Stimulated activated CD4-positive, alpha-beta T cell treated with anti-CD3 and anti-CD28 coated beads, Interleukin-1b, Interleukin-23, amount 100 ng/mL, for 4 hours (primary cell): Measurements from ENCODE around the gene ZNRF3.
A peak's percentile ranks its signal among the peaks of the same experiment; 100 is the strongest.
"Not testable (repeated sequence)": the region's sequence is repeated elsewhere in the genome, so short reads cannot be mapped to it uniquely, and the experiment has no call there.

Experiments
- DNase-seq, 2 donors: peaks; one replicate each; pipeline ENCODE4 v3.0.0-alpha.2; 2020; ENCODE audit warnings: low read depth in 2 of 2

Gene ZNRF3

GRCh38 chr22:28984482-28985158, 101.2 kb downstream of the ZNRF3 start:
- no peak for DNase-seq

- no peak for DNase-seq
Measured at GRCh38 chr22:28985581-28986290, 102.4 kb downstream of the ZNRF3 start.

GRCh38 chr22:28986366-28986765, 103.0 kb downstream of the ZNRF3 start:
- no peak for DNase-seq

GRCh38 chr22:28988457-28988856, 105.1 kb downstream of the ZNRF3 start:
- DNase-seq, result no peak

GRCh38 chr22:28989035-28989464, 105.7 kb downstream of the ZNRF3 start:
- peak in 1 of 2 donors; percentile 6 for DNase-seq

GRCh38 chr22:28989484-28989883, 106.1 kb downstream of the ZNRF3 start:
- DNase-seq, result no peak

GRCh38 chr22:28989912-28990311, 106.5 kb downstream of the ZNRF3 start:
- no peak for DNase-seq

GRCh38 chr22:28992565-28993356, 109.4 kb downstream of the ZNRF3 start:
- DNase-seq, result no peak

GRCh38 chr22:28994522-28994921, 111.2 kb downstream of the ZNRF3 start:
- DNase-seq, result no peak

GRCh38 chr22:28995551-28995950, 112.2 kb downstream of the ZNRF3 start:
- DNase-seq, result no peak

GRCh38 chr22:28997342-28997741, 114.0 kb downstream of the ZNRF3 start:
- no peak for DNase-seq

- no peak for DNase-seq
Measured at GRCh38 chr22:28998681-28999080, 115.3 kb downstream of the ZNRF3 start.

GRCh38 chr22:28999510-28999909, 116.1 kb downstream of the ZNRF3 start:
- no peak for DNase-seq

- no peak for DNase-seq
Measured at GRCh38 chr22:28999919-29000556, 116.7 kb downstream of the ZNRF3 start.

- no peak for DNase-seq
Measured at GRCh38 chr22:29000641-29001040, 117.3 kb downstream of the ZNRF3 start.

- DNase-seq, result no peak
Measured at GRCh38 chr22:29002603-29003002, 119.2 kb downstream of the ZNRF3 start.

GRCh38 chr22:29003552-29003951, 120.2 kb downstream of the ZNRF3 start:
- DNase-seq, result no peak

GRCh38 chr22:29003975-29004646, 120.7 kb downstream of the ZNRF3 start:
- DNase-seq, result no peak

- DNase-seq, result no peak
Measured at GRCh38 chr22:29004647-29005371, 121.4 kb downstream of the ZNRF3 start.

- not testable (repeated sequence) for DNase-seq
Measured at GRCh38 chr22:29005754-29006153, 122.4 kb downstream of the ZNRF3 start.

GRCh38 chr22:29006346-29006745, 123.0 kb downstream of the ZNRF3 start:
- no peak for DNase-seq
